GM18502 (cell line): ENCODE results near the gene CCDC83.
"Not testable (repeated sequence)": the region's sequence is repeated elsewhere in the genome, so short reads cannot be mapped to it uniquely, and the experiment has no call there.

ENCODE experiments used
- ATAC-seq: cut with Tn5 transposase; IDR thresholded peaks from one replicate; pipeline ENCODE4 v1.9.1; 2021; ENCODE audit warnings: mild to moderate bottlenecking; ENCODE audit not compliant: unreplicated experiment, poor library complexity

The CCDC83 gene

GRCh38 chr11:85884581-85885021, 29.4 kb downstream of the CCDC83 start:
- no peak for ATAC-seq

GRCh38 chr11:85886089-85887056, 31.2 kb downstream of the CCDC83 start:
- ATAC-seq = no peak

- no peak for ATAC-seq
Measured at GRCh38 chr11:85889108-85889507, 33.9 kb downstream of the CCDC83 start.

GRCh38 chr11:85889676-85890579, 34.7 kb downstream of the CCDC83 start:
- no peak for ATAC-seq

- ATAC-seq = no peak
Measured at GRCh38 chr11:85893395-85893794, 38.2 kb downstream of the CCDC83 start.

- no peak for ATAC-seq
Measured at GRCh38 chr11:85896876-85897275, 41.7 kb downstream of the CCDC83 start.

GRCh38 chr11:85898456-85898855, 43.3 kb downstream of the CCDC83 start:
- no peak for ATAC-seq

- ATAC-seq = no peak
Measured at GRCh38 chr11:85902353-85902752, 47.2 kb downstream of the CCDC83 start.

- ATAC-seq = no peak
Measured at GRCh38 chr11:85903406-85903805, 48.2 kb downstream of the CCDC83 start.

GRCh38 chr11:85903811-85904210, 48.6 kb downstream of the CCDC83 start:
- ATAC-seq = no peak

GRCh38 chr11:85912414-85912813, 57.2 kb downstream of the CCDC83 start:
- no peak for ATAC-seq

GRCh38 chr11:85913513-85913912, 58.3 kb downstream of the CCDC83 start:
- ATAC-seq = no peak

GRCh38 chr11:85914425-85914824, 59.2 kb downstream of the CCDC83 start:
- ATAC-seq = no peak

GRCh38 chr11:85918910-85919794, 64.0 kb downstream of the CCDC83 start:
- no peak for ATAC-seq

GRCh38 chr11:85922367-85922766, 67.2 kb downstream of the CCDC83 start:
- peak; percentile 89 for ATAC-seq

GRCh38 chr11:85923455-85923854, 68.3 kb downstream of the CCDC83 start:
- ATAC-seq = no peak

GRCh38 chr11:85926653-85927214, 71.6 kb downstream of the CCDC83 start:
- ATAC-seq = not testable (repeated sequence)

GRCh38 chr11:85930879-85931366, 75.7 kb downstream of the CCDC83 start:
- ATAC-seq = no peak

- no peak for ATAC-seq
Measured at GRCh38 chr11:85934596-85935169, 79.5 kb downstream of the CCDC83 start.
